Naive thymus-derived CD4-positive, alpha-beta T cell (primary cell): ENCODE data around the gene NANS. TPM values are rescaled to one million over a fixed set of nuclear protein-coding genes. Genes with fewer than 3 reads are reported as not detected.

ENCODE experiments used
- ATAC-seq: fragments of 150-1000 bp; cut with Tn5 transposase; 2 replicates; pipeline ENCODE4 v1.10.0; 2021; ENCODE audit warnings: mild to moderate bottlenecking, moderate library complexity
- CTCF ChIA-PET: fragments of 350-600 bp; sonication (Branson Sonifier 250); formaldehyde crosslinking; loops from one replicate; lab custom pipeline; 2021; ENCODE audit warnings: antibody characterized with exemption; lab: Charles Lee
- POLR2A ChIA-PET: fragments of 350-600 bp; sonication (Branson Sonifier 250); formaldehyde crosslinking; loops from one replicate; lab custom pipeline; 2021; ENCODE audit warnings: antibody characterized with exemption, inconsistent platforms; lab: Charles Lee
- DNase-seq, 9 donors: peaks; one replicate each; pipeline versions ENCODE4 v3.0.0 to v3.0.0-alpha.2; 2020 to 2022; ENCODE audit warnings: mixed read lengths in 1 of 9
- H3K27ac ChIP-seq: one replicate; pipeline ENCODE4 v1.7.0; 2013; ENCODE audit warnings: mild to moderate bottlenecking, low read depth, low read length, moderate library complexity
- H3K27me3 ChIP-seq, 2 donors: one replicate each; pipeline ENCODE4 v1.7.0; 2013; ENCODE audit warnings: low read length in 2 of 2, mild to moderate bottlenecking in 2 of 2, moderate library complexity in 2 of 2; ENCODE audit not compliant: control insufficient read depth in 2 of 2, insufficient read depth in 2 of 2
- H3K36me3 ChIP-seq, 3 experiments: 1 replicate in 2 of 3; 2 replicates in 1 of 3; pipeline ENCODE4 v1.7.0; 2013; ENCODE audit warnings: low read length in 3 of 3, mild to moderate bottlenecking in 3 of 3, moderate library complexity in 1 of 3; ENCODE audit not compliant: insufficient read depth in 3 of 3, control insufficient read depth in 2 of 3
- H3K4me1 ChIP-seq, 2 donors: one replicate each; pipeline ENCODE4 v1.7.0; 2013; ENCODE audit warnings: low read length in 2 of 2, mild to moderate bottlenecking in 2 of 2, moderate library complexity in 1 of 2; ENCODE audit not compliant: control insufficient read depth in 2 of 2, insufficient read depth in 2 of 2
- H3K4me3 ChIP-seq: 2 replicates; pipeline ENCODE4 v1.7.0; 2013; ENCODE audit warnings: mild to moderate bottlenecking, low read length
- H3K9me3 ChIP-seq, 3 experiments: 1 replicate in 2 of 3; 2 replicates in 1 of 3; pipeline ENCODE4 v1.7.0; 2013; ENCODE audit warnings: low read length in 3 of 3; ENCODE audit not compliant: control insufficient read depth in 2 of 3
- H3K27ac Mint-ChIP-seq, 9 donors: one replicate each; pipeline ENCODE4 v1.8.0; 2020 to 2022; ENCODE audit warnings: mixed read lengths in 9 of 9, mild to moderate bottlenecking in 8 of 9, moderate library complexity in 5 of 9, inconsistent platforms in 2 of 9
- H3K27me3 Mint-ChIP-seq, 5 donors: one replicate each; pipeline ENCODE4 v1.8.0; 2021 to 2022; ENCODE audit warnings: mixed read lengths in 5 of 5, mild to moderate bottlenecking in 1 of 5
- H3K36me3 Mint-ChIP-seq, 5 donors: one replicate each; pipeline ENCODE4 v1.8.0; 2020 to 2022; ENCODE audit warnings: mixed read lengths in 5 of 5, mild to moderate bottlenecking in 3 of 5, inconsistent platforms in 1 of 5
- H3K4me1 Mint-ChIP-seq, 7 donors: one replicate each; pipeline ENCODE4 v1.8.0; 2020 to 2022; ENCODE audit warnings: mixed read lengths in 7 of 7, mild to moderate bottlenecking in 3 of 7, inconsistent platforms in 1 of 7
- H3K4me3 Mint-ChIP-seq, 10 donors: one replicate each; pipeline ENCODE4 v1.8.0; 2020 to 2022; ENCODE audit warnings: mild to moderate bottlenecking in 10 of 10, mixed read lengths in 10 of 10, moderate library complexity in 6 of 10, inconsistent platforms in 2 of 10
- H3K9me3 Mint-ChIP-seq, 11 donors: one replicate each; pipeline ENCODE4 v1.8.0; 2020 to 2022; ENCODE audit warnings: mixed read lengths in 11 of 11, mild to moderate bottlenecking in 4 of 11, inconsistent platforms in 1 of 11, moderate library complexity in 1 of 11
- intact Hi-C, 2 donors: fragments of 100-400 bp; cut with micrococcal nuclease; formaldehyde crosslinking; loops; one replicate each; pipeline ENCODE4 v1.15.1; 2023
- polyA plus RNA-seq, 2 donors: library from polyadenylated mRNA; unstranded; fragments of 300-500 nt; fragmentation: Illumina TruSeq; gene quantifications; one replicate each; pipeline ENCODE4 v1.2.3, GENCODE V29; 2021
- total RNA-seq, 6 experiments: library from RNA in 5 of 6; stranded (reverse) in 5 of 6; gene quantifications; 1 replicate in 5 of 6; 2 replicates in 1 of 6; pipeline ENCODE4 v1.2.3 and lab custom pipeline; 2021 to 2026

Gene NANS
- total RNA-seq = 10 to 100 TPM; 16.3 to 58.9 (median 51.8) TPM
- polyA plus RNA-seq = 10 to 100 TPM; 33.0 to 33.2 TPM
- 55.1 reads per million, percentile 73 among the genes with 10 or more reads in this experiment for total RNA-seq (lab: John Stamatoyannopoulos, UW)

DNA sequence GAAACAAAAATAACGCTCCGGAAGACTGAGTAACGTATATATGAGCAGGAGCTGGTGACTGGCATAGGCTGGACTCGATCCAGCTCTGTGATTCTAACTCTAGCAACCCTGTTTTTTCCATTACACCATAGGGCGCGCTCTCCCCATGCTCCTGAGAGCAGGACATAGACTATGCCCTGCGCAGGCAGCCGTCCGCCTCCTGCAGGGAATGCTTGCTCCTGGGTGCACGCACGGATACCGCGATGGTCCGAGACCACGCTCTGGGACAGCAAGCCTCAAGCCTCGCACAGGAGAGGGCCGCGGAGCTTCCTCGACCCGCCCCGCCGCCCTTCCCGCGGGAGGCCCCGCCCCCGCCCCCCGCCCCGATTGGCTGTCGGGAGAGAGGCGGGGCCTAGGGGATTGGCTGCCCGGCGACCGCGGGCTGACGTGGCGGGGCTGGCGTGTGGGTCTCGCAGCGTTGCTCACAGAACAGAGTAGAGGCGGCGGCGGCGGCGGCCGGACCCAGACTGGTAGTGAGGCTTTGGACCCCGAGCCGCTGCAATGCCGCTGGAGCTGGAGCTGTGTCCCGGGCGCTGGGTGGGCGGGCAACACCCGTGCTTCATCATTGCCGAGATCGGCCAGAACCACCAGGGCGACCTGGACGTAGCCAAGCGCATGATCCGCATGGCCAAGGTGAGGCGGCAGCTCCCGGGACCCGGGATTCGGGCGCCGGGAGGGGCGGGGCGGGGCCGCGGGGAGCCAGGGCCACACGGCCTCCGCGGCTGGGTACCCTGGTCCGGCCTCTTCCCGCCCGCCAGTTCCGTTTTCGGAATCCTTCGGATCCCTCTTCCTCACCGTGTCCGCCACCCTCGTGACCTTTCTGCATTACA, at the start of gene NANS:
Gene NANS (plus strand): TSS at position 464 of the 869 bp plus-strand sequence. CDS start 77 bp downstream, at position 541.
- Histone ChIP-seq H3K27me3 (no peaks in the 10 kb centered on the region), H3K4me3 (peak within 1 kb of the TSS; percentile 73), H3K4me1 (peaks cover 9 to 22% of the 10 kb centered on the region in 2 donors), H3K27ac (peak within 1 kb of the TSS; percentile 93), H3K9me3 (no peaks in the 10 kb centered on the region), H3K36me3 (peaks cover 0 to 7% (median 0%) of the 10 kb centered on the region in 3 experiments)
- CTCF ChIA-PET = interaction anchor here (1.2 to 1.8 kb wide), 3 partner anchors 12 to 62 kb away, joined by 4 to 7 read pairs (median 4); partner anchors contain the start of gene TRIM14
- Mint-ChIP-seq H3K27me3 (no peaks in the 10 kb centered on the region), H3K9me3 (peaks cover 0 to 2% (median 0%) of the 10 kb centered on the region in 11 donors), H3K4me1 (peaks cover 6 to 40% (median 27%) of the 10 kb centered on the region in 7 donors), H3K27ac (peak within 1 kb of the TSS; percentile 93 to 100 (median 97)), H3K4me3 (peak within 1 kb of the TSS; percentile 93 to 100 (median 95)), H3K36me3 (peaks cover 4 to 7% (median 5%) of the 10 kb centered on the region in 5 donors)
- POLR2A ChIA-PET = interaction anchor here (0.5 to 3.5 kb wide), 22 partner anchors 9 to 423 kb away, joined by 3 to 25 read pairs (median 4); partner anchors contain the start of genes ANP32B, NCBP1, TBC1D2 and TRMO
- ATAC-seq = peak; percentile 99
- DNase-seq = peak; percentile 84 to 93 (median 91)
- intact Hi-C loops = loop anchor here (1.0 to 2.0 kb wide), 13 partner anchors 11 to 424 kb away; partner anchors contain the start of genes ANP32B (in 2 of the 2), TBC1D2 (in 2 of the 2), CORO2A (in 1 of the 2) and NCBP1 (in 1 of the 2)

DNA sequence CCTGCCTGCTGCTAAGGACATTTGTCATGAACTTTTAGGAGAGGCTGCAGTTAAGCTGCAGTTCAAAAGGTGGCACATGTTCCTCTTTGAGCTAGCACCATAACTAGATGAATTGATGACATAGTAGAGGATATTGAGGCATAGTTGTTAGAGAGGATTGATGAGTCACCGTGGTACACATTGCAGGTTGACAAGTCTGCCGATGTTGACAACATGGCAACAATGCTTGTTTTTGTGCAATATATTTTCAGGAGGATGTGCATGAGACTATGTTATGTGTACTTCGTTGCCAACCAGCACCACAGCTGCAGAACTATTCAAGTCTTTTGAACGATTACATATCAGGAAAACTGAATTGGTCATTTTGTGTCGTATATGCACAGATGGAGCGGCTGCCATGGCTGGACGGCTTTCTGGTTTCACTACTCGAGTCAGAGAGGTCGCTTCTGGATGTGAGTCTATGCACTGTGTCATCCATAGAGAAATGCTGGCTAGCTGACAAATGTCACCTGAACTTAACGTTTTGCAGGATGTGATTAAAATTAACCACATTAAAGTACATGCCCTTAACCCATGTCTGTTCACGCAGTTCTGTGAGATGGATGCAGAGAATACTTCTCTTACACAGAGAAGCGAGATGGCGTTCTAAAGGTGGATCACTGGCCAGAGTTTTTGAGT, 49.1 kb upstream of the NANS start:
- peaks cover 6 to 52% (median 42%) of the 10 kb centered on the region in 5 donors for H3K36me3 Mint-ChIP-seq
- ChIA-PET POLR2A (interaction anchor here (0.7 to 1.0 kb wide), 4 partner anchors 13 to 52 kb away, joined by 3 to 4 read pairs (median 4); no protein-coding TSS in a partner anchor), CTCF (interaction anchor here (0.9 to 1.1 kb wide), 2 partner anchors 10 to 25 kb away, joined by 3 to 4 read pairs; no protein-coding TSS in a partner anchor)
- Histone ChIP-seq H3K27me3 (no peaks in the 10 kb centered on the region), H3K27ac (no peak overlapping the region), H3K36me3 (peaks cover 30 to 88% (median 41%) of the 10 kb centered on the region in 3 experiments), H3K9me3 (no peaks in the 10 kb centered on the region), H3K4me1 (peaks cover 0 to 2% of the 10 kb centered on the region in 2 donors), H3K4me3 (no peak overlapping the region)
- H3K27ac Mint-ChIP-seq = peak overlapping the region in 2 of 9 donors; percentile 46 to 53
- H3K4me1 Mint-ChIP-seq = peaks cover 4 to 51% (median 40%) of the 10 kb centered on the region in 7 donors
- peaks cover 0 to 3% (median 0%) of the 10 kb centered on the region in 11 donors for H3K9me3 Mint-ChIP-seq
- DNase-seq = no peak
- intact Hi-C loops = loop anchor here in 1 of 2 donors (2.0 kb wide), 1 partner anchor 17 kb away; no protein-coding TSS in a partner anchor
- no peaks in the 10 kb centered on the region for H3K27me3 Mint-ChIP-seq
- H3K4me3 Mint-ChIP-seq = no peak overlapping the region
- ATAC-seq = peak; percentile 38

- Mint-ChIP-seq H3K4me1 (peaks cover 4 to 45% (median 31%) of the 10 kb centered on the region in 7 donors), H3K9me3 (peaks cover 0 to 3% (median 0%) of the 10 kb centered on the region in 11 donors), H3K36me3 (peaks cover 6 to 51% (median 42%) of the 10 kb centered on the region in 5 donors), H3K27ac (peak overlapping the region in 3 of 9 donors; percentile 14 to 68 (median 37)), H3K27me3 (no peaks in the 10 kb centered on the region), H3K4me3 (no peak overlapping the region)
- CTCF ChIA-PET = no interaction called here
- ATAC-seq (no peak), DNase-seq (no peak)
- intact Hi-C loops = loop anchor here in 1 of 2 donors (2.0 kb wide), 1 partner anchor 16 kb away; no protein-coding TSS in a partner anchor
- Histone ChIP-seq H3K36me3 (peaks cover 42 to 93% (median 45%) of the 10 kb centered on the region in 3 experiments), H3K9me3 (no peaks in the 10 kb centered on the region), H3K27ac (no peak overlapping the region), H3K4me3 (no peak overlapping the region), H3K27me3 (no peaks in the 10 kb centered on the region), H3K4me1 (no peaks in the 10 kb centered on the region)
- POLR2A ChIA-PET = interaction anchor here (0.8 kb wide), 1 partner anchor 11 kb away, joined by 3 read pairs; no protein-coding TSS in a partner anchor
Measured at GRCh38 chr9:98008764-98009163, 47.8 kb upstream of the NANS start.

DNA sequence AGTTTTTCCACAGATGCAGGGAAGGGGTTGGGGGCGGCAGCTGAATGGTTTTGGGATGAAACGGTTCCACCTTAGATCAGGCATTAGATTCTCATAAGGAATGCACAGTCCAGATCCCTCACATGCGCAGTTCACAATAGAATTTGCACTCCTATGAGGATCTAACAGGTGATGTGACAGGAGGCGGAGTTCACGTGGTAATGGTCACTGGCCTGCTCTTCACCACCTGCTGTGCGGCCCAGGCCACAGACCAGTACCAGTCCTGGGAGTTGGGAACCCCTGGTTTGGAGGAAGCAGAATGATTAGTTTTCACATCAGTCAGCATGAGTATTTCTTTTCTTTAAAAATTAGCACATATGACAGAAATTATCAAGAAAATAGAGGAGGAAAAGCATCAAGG, 47.1 kb upstream of the NANS start:
- H3K4me1 Mint-ChIP-seq = peaks cover 4 to 41% (median 28%) of the 10 kb centered on the region in 7 donors
- intact Hi-C loops = loop anchor here in 1 of 2 donors (2.0 kb wide), 1 partner anchor 17 kb away; no protein-coding TSS in a partner anchor
- Histone ChIP-seq H3K27ac (no peak overlapping the region), H3K9me3 (no peaks in the 10 kb centered on the region), H3K36me3 (peaks cover 39 to 94% (median 42%) of the 10 kb centered on the region in 3 experiments), H3K27me3 (no peaks in the 10 kb centered on the region), H3K4me3 (no peak overlapping the region), H3K4me1 (no peaks in the 10 kb centered on the region)
- no peak for DNase-seq
- H3K27me3 Mint-ChIP-seq = no peaks in the 10 kb centered on the region
- H3K4me3 Mint-ChIP-seq = peak overlapping the region in 2 of 10 donors; percentile 13 to 50
- ATAC-seq = no peak
- POLR2A ChIA-PET = no interaction called here
- H3K36me3 Mint-ChIP-seq = peaks cover 6 to 48% (median 36%) of the 10 kb centered on the region in 5 donors
- peaks cover 0 to 3% (median 0%) of the 10 kb centered on the region in 11 donors for H3K9me3 Mint-ChIP-seq
- CTCF ChIA-PET = no interaction called here
- H3K27ac Mint-ChIP-seq = peak overlapping the region; percentile 7 to 83 (median 61)

DNA sequence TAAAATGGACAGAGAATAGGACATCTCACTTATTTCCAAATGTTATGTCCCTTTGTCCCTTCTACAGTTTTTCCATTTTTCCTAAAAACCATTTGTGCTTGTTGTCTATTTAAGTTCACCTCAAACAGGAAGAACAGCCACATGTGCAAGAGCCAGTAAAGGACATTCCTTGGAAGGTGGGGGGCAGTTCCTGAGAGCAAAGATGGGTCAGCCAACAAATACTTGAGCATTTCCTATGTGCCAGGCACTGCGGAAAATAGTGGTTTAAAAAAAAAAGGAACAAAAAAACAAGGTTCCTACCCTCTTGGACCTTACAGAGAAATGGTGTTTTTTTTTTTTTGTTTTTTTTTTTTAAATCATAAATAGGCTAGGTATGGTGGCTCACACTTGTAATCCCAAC, 46.6 kb upstream of the NANS start:
- Histone ChIP-seq H3K27ac (no peak overlapping the region), H3K27me3 (no peaks in the 10 kb centered on the region), H3K4me3 (no peak overlapping the region), H3K9me3 (no peaks in the 10 kb centered on the region), H3K36me3 (peaks cover 39 to 96% (median 42%) of the 10 kb centered on the region in 3 experiments), H3K4me1 (no peaks in the 10 kb centered on the region)
- H3K27ac Mint-ChIP-seq = peak overlapping the region in 7 of 9 donors; percentile 37 to 83 (median 67)
- CTCF ChIA-PET = interaction anchor here (0.7 kb wide), 1 partner anchor 21 kb away, joined by 3 read pairs; no protein-coding TSS in a partner anchor
- no peak for DNase-seq
- ATAC-seq = no peak
- H3K27me3 Mint-ChIP-seq = no peaks in the 10 kb centered on the region
- peaks cover 0 to 3% (median 0%) of the 10 kb centered on the region in 11 donors for H3K9me3 Mint-ChIP-seq
- H3K36me3 Mint-ChIP-seq = peaks cover 6 to 48% (median 32%) of the 10 kb centered on the region in 5 donors
- POLR2A ChIA-PET = interaction anchor here (0.6 kb wide), 1 partner anchor 88 kb away, joined by 8 read pairs; no protein-coding TSS in a partner anchor
- H3K4me1 Mint-ChIP-seq = peaks cover 1 to 38% (median 28%) of the 10 kb centered on the region in 7 donors
- intact Hi-C loops = loop anchor here in 1 of 2 donors (2.0 kb wide), 1 partner anchor 17 kb away; no protein-coding TSS in a partner anchor
- peak overlapping the region in 1 of 10 donors; percentile 50 for H3K4me3 Mint-ChIP-seq
